MCF 10A (cell line): ENCODE data around the gene ERGIC3. TPM values are rescaled to one million over a fixed set of nuclear protein-coding genes. Genes with fewer than 3 reads are reported as not detected.

Experiments used
- BruUV-seq: library from RNA; stranded (reverse); fragments of 400-500 nt; replicated peaks from 2 replicates; lab custom pipeline; 2021; lab: Mats Ljungman, UMichigan
- CTCF ChIA-PET: fragments of 300-600 bp; sonication (Branson Sonifier 250); formaldehyde crosslinking; extraction: SDS; loops from one replicate; lab custom pipeline; 2021; ENCODE audit warnings: antibody characterized with exemption, inconsistent platforms; lab: Yijun Ruan, JAX
- POLR2A ChIA-PET: fragments of 300-600, 350-650 bp; sonication (Branson Sonifier 250); formaldehyde crosslinking; extraction: SDS; loops from one replicate; lab custom pipeline; 2020; ENCODE audit warnings: antibody characterized with exemption, inconsistent platforms; lab: Yijun Ruan, JAX
- DNase-seq: peaks from one replicate; pipeline ENCODE4 v3.0.0-alpha.2; 2018; ENCODE audit not compliant: unreplicated experiment
- H3K27ac Mint-ChIP-seq: one replicate; pipeline ENCODE4 v1.8.0; 2022; ENCODE audit warnings: mild to moderate bottlenecking, low read depth, mixed read lengths; ENCODE audit not compliant: unreplicated experiment
- H3K27me3 Mint-ChIP-seq: one replicate; pipeline ENCODE4 v1.8.0; 2022; ENCODE audit warnings: mixed read lengths; ENCODE audit not compliant: insufficient read depth, unreplicated experiment
- H3K36me3 Mint-ChIP-seq: one replicate; pipeline ENCODE4 v1.8.0; 2022; ENCODE audit warnings: mild to moderate bottlenecking, moderate library complexity, mixed read lengths; ENCODE audit not compliant: insufficient read depth, unreplicated experiment
- H3K4me1 Mint-ChIP-seq: one replicate; pipeline ENCODE4 v1.8.0; 2022; ENCODE audit warnings: mixed read lengths; ENCODE audit not compliant: insufficient read depth, unreplicated experiment
- H3K4me3 Mint-ChIP-seq: one replicate; pipeline ENCODE4 v1.8.0; 2022; ENCODE audit warnings: mild to moderate bottlenecking, moderate library complexity, mixed read lengths; ENCODE audit not compliant: unreplicated experiment
- H3K9me3 Mint-ChIP-seq: one replicate; pipeline ENCODE4 v1.8.0; 2022; ENCODE audit warnings: mixed read lengths; ENCODE audit not compliant: unreplicated experiment
- intact Hi-C: fragments of 100-400 bp; cut with micrococcal nuclease; formaldehyde crosslinking; loops from 2 replicates; pipeline ENCODE4 v1.14.1; 2022
- total RNA-seq: library from RNA; stranded (reverse); gene quantifications from 2 replicates; pipeline ENCODE4 v1.2.3, GENCODE V29; 2022
- TF ChIP-seq, protein P1 (sequence below): fragments of 200-600 bp; IDR thresholded peaks from one replicate; pipeline ENCODE4 v1.8.0; 2022; ENCODE audit warnings: antibody characterized with exemption, mild to moderate bottlenecking; ENCODE audit not compliant: unreplicated experiment

ERGIC3 gene
- total RNA-seq, 1 experiment from 2014 or later: 222 TPM

DNA sequence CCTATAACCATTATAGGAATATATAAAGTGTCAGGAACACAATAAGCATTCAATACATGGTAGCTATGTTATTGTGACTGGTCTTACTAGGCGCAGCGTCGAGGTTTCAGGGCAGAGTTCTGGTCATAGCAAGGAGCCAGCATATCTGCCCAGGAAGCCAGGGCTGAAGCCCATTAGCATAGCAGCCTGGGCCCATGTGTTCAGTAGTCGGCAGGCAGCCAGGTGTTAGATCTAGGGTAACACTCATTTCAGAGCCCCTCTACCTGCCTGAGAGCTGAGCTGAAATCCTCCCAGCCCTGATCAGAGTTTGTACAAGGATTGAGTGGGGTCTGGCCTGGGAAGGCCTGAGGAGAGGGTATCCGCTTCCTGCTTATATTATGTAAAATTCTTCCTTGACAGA lies 44.6 kb upstream of the ERGIC3 start:
- no peaks in the 10 kb centered on the region for H3K4me1 Mint-ChIP-seq
- no peak overlapping the region for H3K4me3 Mint-ChIP-seq
- H3K36me3 Mint-ChIP-seq: peaks cover 82% of the 10 kb centered on the region
- ChIA-PET CTCF (interaction anchor here (0.6 to 2.9 kb wide), 4 partner anchors 14 to 329 kb away, joined by 3 to 17 read pairs (median 3); no protein-coding TSS in a partner anchor), POLR2A (interaction anchor here (1.0 to 1.9 kb wide), 3 partner anchors 11 to 166 kb away, joined by 3 to 4 read pairs (median 3); no protein-coding TSS in a partner anchor)
- TF ChIP-seq, protein P1, sequence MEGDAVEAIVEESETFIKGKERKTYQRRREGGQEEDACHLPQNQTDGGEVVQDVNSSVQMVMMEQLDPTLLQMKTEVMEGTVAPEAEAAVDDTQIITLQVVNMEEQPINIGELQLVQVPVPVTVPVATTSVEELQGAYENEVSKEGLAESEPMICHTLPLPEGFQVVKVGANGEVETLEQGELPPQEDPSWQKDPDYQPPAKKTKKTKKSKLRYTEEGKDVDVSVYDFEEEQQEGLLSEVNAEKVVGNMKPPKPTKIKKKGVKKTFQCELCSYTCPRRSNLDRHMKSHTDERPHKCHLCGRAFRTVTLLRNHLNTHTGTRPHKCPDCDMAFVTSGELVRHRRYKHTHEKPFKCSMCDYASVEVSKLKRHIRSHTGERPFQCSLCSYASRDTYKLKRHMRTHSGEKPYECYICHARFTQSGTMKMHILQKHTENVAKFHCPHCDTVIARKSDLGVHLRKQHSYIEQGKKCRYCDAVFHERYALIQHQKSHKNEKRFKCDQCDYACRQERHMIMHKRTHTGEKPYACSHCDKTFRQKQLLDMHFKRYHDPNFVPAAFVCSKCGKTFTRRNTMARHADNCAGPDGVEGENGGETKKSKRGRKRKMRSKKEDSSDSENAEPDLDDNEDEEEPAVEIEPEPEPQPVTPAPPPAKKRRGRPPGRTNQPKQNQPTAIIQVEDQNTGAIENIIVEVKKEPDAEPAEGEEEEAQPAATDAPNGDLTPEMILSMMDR: no peak
- no peak overlapping the region for H3K27ac Mint-ChIP-seq
- intact Hi-C loops: no loop called here
- DNase-seq: no peak
- BruUV-seq: no TSS peak
- no peaks in the 10 kb centered on the region for H3K9me3 Mint-ChIP-seq
- H3K27me3 Mint-ChIP-seq: no peaks in the 10 kb centered on the region

DNA sequence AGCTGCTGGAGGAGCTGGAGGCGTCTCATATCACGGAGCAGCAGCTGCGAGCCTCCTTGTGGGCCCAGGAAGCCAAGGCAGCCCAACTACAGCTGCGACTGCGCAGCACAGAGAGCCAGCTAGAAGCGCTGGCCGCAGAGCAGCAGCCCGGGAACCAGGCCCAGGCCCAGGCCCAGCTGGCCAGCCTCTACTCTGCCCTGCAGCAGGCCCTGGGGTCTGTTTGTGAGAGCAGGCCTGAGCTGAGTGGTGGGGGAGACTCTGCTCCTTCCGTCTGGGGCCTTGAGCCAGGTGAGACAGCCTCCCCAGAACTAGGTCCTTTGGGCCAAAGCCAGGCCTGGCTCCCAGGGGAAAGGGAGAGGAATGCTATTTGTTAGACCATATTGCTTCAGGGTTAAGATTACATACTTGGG lies 44.1 kb upstream of the ERGIC3 start:
- Mint-ChIP-seq H3K27ac (no peak overlapping the region), H3K36me3 (peaks cover 83% of the 10 kb centered on the region), H3K27me3 (no peaks in the 10 kb centered on the region), H3K4me3 (no peak overlapping the region), H3K9me3 (no peaks in the 10 kb centered on the region), H3K4me1 (no peaks in the 10 kb centered on the region)
- intact Hi-C loops: no loop called here
- BruUV-seq: no TSS peak
- CTCF ChIA-PET: interaction anchor here (0.6 to 2.9 kb wide), 4 partner anchors 13 to 328 kb away, joined by 3 to 17 read pairs (median 5); no protein-coding TSS in a partner anchor
- TF ChIP-seq, protein P1: no peak
- POLR2A ChIA-PET: interaction anchor here (1.0 to 1.2 kb wide), 2 partner anchors 11 to 33 kb away, joined by 3 read pairs; no protein-coding TSS in a partner anchor
- no peak for DNase-seq

DNA sequence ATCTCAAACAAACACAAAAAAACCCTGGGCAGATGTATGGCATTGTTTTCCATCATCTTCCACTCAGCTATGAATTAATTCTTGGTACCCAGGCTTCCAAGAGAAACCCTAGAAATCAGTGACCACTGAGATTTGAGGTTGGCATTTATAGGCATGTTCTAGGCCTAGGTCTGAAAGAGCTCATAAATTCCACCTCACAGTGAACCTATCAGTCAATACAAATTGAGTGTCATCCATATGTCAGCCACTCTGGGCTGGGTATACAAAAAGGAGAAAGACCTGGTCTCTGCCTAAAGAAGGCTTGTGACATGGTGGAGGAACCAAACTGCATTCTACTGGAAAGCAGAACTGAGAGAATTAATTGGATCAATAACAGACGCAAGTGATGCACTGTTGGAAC lies 42.6 kb upstream of the ERGIC3 start:
- ChIA-PET POLR2A (interaction anchor here (0.5 kb wide), 1 partner anchor 93 kb away, joined by 3 read pairs; no protein-coding TSS in a partner anchor), CTCF (interaction anchor here (0.6 to 1.8 kb wide), 4 partner anchors 12 to 831 kb away, joined by 3 to 7 read pairs (median 6); no protein-coding TSS in a partner anchor)
- Mint-ChIP-seq H3K36me3 (peaks cover 80% of the 10 kb centered on the region), H3K4me3 (no peak overlapping the region), H3K9me3 (no peaks in the 10 kb centered on the region), H3K27ac (no peak overlapping the region), H3K4me1 (no peaks in the 10 kb centered on the region), H3K27me3 (no peaks in the 10 kb centered on the region)
- BruUV-seq: no TSS peak
- no peak for DNase-seq
- intact Hi-C loops: no loop called here
- TF ChIP-seq, protein P1: no peak

DNA sequence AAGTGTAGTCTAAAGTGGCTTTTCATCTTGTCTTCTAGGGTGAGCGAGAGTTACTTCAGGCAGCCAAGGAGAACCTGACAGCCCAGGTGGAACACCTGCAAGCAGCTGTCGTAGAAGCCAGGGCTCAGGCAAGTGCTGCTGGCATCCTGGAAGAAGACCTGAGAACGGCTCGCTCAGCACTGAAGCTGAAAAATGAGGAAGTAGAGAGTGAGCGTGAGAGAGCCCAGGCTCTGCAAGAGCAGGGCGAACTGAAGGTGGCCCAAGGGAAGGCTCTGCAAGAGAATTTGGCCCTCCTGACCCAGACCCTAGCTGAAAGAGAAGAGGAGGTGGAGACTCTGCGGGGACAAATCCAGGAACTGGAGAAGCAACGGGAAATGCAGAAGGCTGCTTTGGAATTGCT lies 39.5 kb upstream of the ERGIC3 start:
- Mint-ChIP-seq H3K9me3 (no peaks in the 10 kb centered on the region), H3K4me3 (no peak overlapping the region), H3K4me1 (no peaks in the 10 kb centered on the region), H3K27ac (no peak overlapping the region), H3K36me3 (peaks cover 68% of the 10 kb centered on the region), H3K27me3 (no peaks in the 10 kb centered on the region)
- intact Hi-C loops: no loop called here
- TSS peak; percentile 49 for BruUV-seq
- ChIA-PET CTCF (interaction anchor here (0.6 to 1.4 kb wide), 5 partner anchors 8 to 39 kb away, joined by 3 to 5 read pairs (median 4); no protein-coding TSS in a partner anchor), POLR2A (interaction anchor here (0.7 to 1.1 kb wide), 2 partner anchors 10 to 104 kb away, joined by 3 to 5 read pairs; no protein-coding TSS in a partner anchor)
- TF ChIP-seq, protein P1: no peak
- no peak for DNase-seq
